ENCODE results near the gene MLIP. TPM values are rescaled to one million over a fixed set of nuclear protein-coding genes. Genes with fewer than 3 reads are reported as not detected.
A peak's percentile ranks its signal among the peaks of the same experiment; 100 is the strongest.

Gene MLIP
- total RNA-seq, 1 donor = not detected

GRCh38 chr6:54135665-54136369 is 24.6 kb downstream of the MLIP start:
- no peak for TF ChIP-seq CTCF (IDR thresholded peaks at IDR 0.05; ENCODE audit: insufficient read depth, low read depth, low read length)
- no peak overlapping the region for H3K4me3 ChIP-seq (ENCODE audit: low read depth, low read length)
- DNase-seq (ENCODE audit: low read depth) = peak; percentile 59

DNA sequence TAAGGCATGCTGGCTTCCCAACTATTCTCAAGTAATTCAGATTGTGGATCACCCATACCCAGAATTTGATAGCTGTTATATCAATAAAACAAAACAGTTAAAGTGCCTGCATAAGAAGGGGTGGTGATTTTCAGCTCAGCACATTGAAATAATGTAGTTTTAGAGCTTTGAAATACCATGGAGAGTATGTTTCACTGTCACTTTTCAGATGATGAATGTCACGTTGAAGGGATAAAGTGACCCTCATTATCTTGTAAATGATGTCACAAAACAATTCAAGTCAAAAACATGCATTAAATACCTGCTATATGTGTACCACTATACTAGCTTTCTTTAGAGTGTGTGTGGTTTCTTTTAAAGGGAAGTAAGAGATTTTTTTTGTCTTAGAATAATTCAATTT is 27.6 kb downstream of the MLIP start:
- DNase-seq (ENCODE audit: low read depth) = no peak
- no peak overlapping the region for H3K4me3 ChIP-seq (ENCODE audit: low read depth, low read length)
- TF ChIP-seq CTCF (IDR thresholded peaks at IDR 0.05; ENCODE audit: insufficient read depth, low read depth, low read length) = no peak

DNA sequence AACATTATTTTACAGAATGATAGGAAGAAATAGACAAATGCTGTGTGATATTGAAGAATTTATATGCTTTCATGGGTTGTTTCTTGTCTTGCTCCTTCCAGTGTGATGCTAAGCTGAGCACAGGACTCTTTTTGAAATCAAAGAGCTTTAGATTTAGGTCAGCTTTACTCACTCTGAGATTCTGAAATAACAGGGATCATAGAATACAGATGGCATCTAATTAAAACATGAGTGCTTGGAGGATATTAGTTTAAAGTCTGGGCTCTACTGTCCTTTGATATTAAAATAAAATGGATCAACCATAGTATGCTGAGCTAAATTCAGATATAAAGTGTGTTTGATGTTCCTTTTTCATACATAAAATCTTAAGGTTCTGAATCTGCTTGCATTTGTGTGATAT is 29.6 kb downstream of the MLIP start:
- no peak for TF ChIP-seq CTCF (IDR thresholded peaks at IDR 0.05; ENCODE audit: insufficient read depth, low read depth, low read length)
- H3K4me3 ChIP-seq (ENCODE audit: low read depth, low read length) = no peak overlapping the region
- no peak for DNase-seq (ENCODE audit: low read depth)

DNA sequence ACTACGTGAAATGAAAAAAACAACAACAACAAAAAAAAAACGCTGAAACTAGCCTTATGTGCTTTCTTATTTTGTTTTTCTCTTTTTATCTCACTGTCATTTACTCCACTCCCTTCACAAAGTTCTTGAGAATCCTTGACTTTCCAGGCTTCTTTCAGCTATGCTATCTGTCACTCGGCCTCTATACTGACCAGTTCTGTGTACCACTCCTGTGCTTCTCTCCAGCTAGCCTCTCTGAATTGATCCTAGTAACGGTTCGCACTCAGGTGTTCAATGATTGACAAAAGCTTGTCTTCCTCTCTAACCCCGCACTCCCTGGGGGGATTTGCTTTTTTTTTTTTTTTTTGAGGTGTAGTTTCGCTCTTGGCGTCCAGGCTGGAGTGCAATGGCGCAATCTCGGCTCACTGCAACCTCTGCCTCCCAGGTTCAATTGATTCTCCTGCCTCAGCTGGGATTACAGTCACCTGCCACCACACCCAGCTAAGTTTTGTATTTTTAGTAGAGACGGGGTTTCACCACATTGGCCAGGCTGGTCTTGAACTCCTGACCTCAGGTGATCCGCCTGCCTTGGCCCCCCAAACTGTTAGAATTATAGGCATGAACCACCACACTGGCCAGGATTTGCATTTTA is 31.8 kb downstream of the MLIP start:
- H3K4me3 ChIP-seq (ENCODE audit: low read depth, low read length) = no peak overlapping the region
- DNase-seq (ENCODE audit: low read depth) = no peak
- no peak for TF ChIP-seq CTCF (IDR thresholded peaks at IDR 0.05; ENCODE audit: insufficient read depth, low read depth, low read length)

DNA sequence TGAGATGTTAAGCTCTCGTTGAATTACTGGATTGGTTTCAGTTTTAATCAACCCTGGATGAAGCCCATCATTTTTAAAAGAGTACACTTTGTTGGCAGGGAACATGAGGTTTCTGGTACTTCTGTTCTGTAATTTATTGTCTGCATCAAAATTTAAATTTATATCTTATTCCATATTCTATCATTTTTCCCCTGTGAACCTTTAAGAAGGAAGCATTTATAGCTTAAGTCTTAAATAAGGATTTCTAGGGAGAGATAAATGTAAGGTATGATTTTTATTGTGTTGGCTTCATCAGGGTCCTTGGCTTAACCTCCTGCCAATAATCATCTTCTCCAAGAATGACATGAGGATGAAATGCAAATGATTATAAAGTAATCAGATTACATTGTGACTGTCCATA is 40.6 kb downstream of the MLIP start:
- no peak overlapping the region for H3K4me3 ChIP-seq (ENCODE audit: low read depth, low read length)
- no peak for DNase-seq (ENCODE audit: low read depth)
- TF ChIP-seq CTCF (IDR thresholded peaks at IDR 0.05; ENCODE audit: insufficient read depth, low read depth, low read length) = no peak

DNA sequence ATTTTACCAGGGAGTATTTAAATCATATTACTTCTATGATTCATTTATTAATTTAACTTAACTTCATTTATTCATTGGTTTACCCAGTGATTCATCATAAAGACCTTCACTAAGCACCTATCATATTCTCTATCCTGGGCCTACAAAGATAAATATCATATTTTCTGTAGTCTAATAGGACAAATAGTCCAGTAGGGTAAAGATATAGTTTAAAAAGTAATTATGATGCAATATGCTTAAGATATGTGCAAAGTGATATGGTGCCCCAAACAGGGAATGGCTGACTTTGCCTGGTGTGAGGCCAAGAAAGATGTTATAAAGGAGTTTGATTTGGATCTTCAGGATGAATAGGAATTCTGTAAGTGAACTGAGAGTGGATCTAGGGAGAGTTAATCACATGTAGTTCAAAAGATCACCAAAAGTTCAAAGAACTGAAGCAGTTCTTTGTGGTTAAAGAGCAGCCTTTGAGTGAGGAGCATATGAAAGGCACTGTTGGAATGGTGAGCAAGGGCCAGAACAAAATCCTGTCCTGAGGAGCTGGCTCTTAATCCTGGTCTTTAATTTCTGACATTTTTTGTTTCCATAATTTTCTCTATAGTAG is 45.5 kb downstream of the MLIP start:
- TF ChIP-seq CTCF (IDR thresholded peaks at IDR 0.05; ENCODE audit: insufficient read depth, low read depth, low read length) = no peak
- DNase-seq (ENCODE audit: low read depth) = no peak
- H3K4me3 ChIP-seq (ENCODE audit: low read depth, low read length) = no peak overlapping the region
